ENCODE data around the gene MAPKAP1.

Gene MAPKAP1

GRCh38 chr9:125674981-125675973 lies 31.7 kb downstream of the MAPKAP1 start:
- DNase-seq (ENCODE audit: low read depth in 2 of 2), result no peak

DNA sequence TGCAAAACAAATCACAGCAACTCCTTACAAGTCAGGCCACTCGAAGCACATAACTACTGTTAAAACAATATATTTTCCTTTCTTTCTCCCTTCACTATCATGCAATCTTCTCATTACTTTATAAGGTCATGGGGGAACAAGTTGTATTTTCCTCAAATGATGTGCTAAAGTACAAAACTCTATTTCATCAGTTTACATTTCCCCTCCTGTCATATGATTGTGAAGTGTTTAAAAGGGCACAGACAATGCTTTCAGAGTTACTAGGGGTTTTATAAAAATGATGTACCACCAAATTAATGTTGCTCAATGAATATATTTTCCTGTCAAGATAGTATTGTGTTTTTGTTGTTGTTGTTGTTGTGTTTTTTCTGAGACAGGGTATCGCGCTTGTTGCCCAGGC lies 34.1 kb downstream of the MAPKAP1 start:
- DNase-seq (ENCODE audit: low read depth in 2 of 2), result no peak

DNA sequence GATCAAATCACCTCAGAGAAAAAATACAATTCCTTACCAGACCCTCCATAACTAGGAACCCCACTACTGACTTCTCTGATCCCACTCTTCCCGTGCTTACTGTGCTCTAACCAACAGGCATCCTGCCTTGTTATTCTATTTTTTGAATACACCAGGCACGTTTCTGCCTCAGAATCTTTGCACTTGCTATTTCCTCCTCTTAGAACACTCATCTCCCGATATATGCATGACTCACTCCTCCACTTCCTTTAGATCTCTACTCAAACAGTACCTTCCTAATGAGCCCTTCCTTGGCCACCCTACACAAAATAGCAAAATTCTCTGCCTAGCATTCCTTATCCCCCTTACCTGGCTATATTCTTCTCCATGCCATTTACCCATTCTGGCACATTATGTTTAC lies 43.9 kb downstream of the MAPKAP1 start:
- no peak for DNase-seq (ENCODE audit: low read depth in 2 of 2)

DNA sequence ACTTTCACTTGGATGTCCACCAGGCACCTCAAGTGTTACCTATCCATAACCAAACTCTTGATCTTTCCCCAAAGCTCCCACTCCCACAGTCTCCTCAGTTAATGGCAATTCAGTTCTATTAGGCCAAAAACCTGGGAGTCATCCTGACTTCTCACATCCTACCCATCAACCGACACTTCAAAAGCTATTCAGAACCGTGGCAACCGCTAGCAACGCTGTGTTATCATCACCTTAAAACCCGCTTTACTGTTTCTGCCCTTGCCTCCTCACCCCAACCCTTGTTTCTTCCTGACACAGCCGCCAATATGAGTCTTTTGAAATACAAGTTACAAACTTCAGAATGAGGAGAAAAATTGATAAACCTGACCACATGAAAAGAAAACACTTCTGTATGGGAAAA lies 46.5 kb downstream of the MAPKAP1 start:
- no peak for DNase-seq (ENCODE audit: low read depth in 2 of 2)

GRCh38 chr9:125659954-125660353 lies 47.1 kb downstream of the MAPKAP1 start:
- DNase-seq (ENCODE audit: low read depth in 2 of 2), result no peak

DNA sequence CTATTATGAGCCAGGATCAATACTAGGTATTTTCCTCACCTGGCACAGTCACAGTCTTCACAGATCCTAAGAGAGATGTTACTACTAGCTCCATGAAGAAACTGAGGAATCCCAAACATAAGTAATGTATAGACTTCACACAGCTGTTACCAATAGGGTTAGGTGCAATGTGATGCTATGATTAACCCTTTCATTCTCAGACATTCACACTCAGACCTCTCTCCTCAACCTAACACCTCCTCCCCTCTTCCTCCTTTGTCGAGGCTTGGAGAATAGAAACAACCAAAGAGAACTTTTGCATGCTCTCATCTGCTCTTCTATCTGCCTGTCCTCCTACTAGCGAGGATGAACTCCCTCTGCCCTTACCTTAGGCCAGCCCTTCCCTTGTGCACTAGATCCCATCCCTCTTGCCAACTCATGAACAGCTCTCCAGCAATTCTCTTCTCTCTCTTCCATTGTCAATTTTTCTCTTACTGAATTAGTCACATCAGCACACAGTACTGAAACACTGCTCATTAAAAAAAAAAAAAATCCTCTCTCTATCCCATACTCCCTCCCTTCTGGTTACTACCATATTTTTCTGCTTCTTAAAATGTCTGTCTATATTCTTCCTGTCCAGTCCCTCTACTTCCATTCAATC lies 47.7 kb downstream of the MAPKAP1 start:
- DNase-seq (ENCODE audit: low read depth in 2 of 2), result no peak

DNA sequence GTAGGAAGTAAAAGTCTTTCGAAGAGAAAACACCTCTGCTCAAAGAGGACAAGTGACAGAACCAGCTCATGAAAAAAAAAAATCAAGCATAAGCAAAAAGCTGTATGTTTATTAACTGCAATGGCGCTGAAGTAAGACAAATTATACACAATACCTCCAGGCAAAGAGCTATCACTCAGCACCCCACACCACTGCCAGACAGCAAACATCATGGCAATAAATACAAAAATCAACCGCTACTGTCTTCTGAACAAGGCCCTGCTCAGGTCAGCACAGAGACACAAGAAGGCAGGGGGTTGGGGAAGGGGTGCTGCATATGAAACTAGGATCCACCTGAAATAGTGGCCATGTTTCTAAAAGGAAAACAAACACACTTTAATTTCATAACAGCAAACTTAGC lies 50.4 kb downstream of the MAPKAP1 start:
- DNase-seq (ENCODE audit: low read depth in 2 of 2), result no peak

DNA sequence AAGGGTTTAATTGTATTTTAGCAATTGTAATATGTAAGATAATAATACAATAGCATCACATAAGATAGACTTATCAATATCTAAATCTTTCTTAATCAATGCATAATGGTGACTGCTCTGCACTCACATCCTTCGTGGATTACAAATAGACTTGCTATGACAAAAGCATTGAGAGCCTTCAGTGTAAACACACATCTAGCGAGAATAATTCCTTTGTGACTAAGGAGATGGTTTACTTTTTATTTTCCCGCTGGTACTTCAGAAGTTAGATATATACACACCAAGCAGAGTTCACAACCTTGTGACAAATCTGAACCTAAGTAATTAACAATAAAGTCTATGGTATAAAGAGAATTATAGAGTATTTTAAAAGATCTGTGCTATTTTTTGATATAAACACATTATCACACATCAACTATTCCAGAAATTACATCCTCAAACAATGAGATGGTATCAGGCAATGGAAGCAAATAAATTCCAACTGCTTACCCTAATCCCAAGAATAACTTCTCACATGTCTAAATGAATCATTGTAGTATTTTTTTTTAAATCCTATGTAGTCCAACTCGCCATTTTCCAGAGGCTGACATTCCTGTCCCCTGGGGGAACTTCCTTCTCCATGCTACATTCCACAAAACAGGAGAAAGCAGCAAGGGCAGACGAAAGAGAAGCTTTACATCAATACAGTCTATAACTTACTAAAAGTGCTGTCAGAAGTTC lies 51.2 kb downstream of the MAPKAP1 start:
- no peak for DNase-seq (ENCODE audit: low read depth in 2 of 2)

DNA sequence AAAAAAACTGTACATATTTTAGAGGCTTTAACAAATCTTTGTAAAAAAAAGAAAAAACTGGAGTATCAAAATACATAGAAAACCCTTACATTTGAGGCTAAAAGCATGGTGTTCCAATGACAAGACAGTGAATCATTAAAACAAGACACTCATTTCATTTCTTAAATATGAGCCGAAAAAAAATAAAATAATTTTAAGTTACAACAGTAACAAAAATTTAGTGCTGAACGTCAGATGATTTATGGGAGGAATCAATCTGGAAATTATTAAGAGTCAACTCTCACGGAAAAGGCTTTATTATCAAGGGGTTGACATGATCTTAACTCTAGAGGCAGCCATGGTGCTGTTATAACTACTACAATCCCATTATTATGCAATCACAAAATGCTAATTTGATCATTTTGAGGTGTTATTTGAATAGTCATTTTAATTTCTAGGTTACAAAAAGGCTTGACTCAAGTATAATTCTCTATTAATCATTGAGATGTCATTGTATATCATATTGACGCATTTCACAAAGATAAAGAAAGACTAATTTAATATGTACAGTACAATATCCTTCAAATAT lies 51.9 kb downstream of the MAPKAP1 start:
- DNase-seq (ENCODE audit: low read depth in 2 of 2), result no peak

DNA sequence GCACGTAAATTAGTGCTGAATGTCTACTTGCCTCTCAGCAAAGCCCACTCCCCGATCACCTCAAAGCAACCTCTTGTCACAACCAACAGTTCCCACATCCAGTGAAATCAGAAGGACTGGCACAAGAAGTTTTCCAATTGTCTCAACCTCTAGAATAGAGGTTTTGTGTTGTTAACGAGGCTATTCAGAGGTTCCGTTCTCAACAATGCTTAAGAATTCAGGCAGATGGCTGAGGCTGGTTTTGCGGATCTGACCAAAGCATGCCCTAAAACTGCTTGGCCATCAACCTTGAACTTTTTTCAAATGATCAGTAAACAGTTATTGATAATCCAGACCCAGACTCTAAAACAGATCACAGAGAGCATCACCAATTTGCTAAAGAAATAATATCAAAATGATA lies 52.9 kb downstream of the MAPKAP1 start:
- DNase-seq (ENCODE audit: low read depth in 2 of 2), result no peak

DNA sequence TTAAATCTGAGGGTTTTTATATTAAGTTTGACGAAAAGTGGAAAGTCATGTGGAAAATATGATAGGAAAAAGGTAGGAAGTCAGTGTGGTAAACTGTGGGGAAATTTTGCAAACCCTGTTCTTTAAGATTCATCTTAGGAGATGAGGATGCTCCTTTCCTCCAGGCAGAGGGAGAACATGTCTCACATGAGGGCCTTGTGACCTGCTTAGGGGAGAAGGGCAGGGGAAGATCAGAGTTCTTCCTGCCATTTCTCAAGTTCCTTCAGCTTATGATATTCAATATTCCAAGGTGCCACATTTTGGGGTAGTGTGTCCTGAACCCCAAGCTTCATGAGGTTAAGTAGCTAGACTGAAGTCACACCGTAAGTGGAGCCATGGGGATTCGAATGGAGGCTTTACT lies 53.7 kb downstream of the MAPKAP1 start:
- no peak for DNase-seq (ENCODE audit: low read depth in 2 of 2)

GRCh38 chr9:125652759-125653158 lies 54.2 kb downstream of the MAPKAP1 start:
- no peak for DNase-seq (ENCODE audit: low read depth in 2 of 2)

DNA sequence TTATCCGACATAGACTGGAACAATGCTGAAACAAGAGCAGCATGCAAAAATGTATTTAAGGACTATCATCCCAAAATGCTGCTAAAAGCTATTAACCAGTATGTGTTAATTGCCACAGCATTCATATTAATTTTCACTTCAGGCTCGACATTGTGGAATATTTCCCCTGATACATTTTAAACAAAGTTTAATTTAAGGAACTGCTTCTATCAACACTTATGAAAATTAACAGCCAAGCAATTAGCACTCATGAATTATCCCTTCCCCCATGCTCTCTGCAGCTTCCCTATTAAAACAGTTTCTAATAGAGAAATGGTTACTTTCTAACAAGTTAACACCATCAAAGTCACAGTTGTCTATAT lies 54.8 kb downstream of the MAPKAP1 start:
- DNase-seq (ENCODE audit: low read depth in 2 of 2), result no peak

DNA sequence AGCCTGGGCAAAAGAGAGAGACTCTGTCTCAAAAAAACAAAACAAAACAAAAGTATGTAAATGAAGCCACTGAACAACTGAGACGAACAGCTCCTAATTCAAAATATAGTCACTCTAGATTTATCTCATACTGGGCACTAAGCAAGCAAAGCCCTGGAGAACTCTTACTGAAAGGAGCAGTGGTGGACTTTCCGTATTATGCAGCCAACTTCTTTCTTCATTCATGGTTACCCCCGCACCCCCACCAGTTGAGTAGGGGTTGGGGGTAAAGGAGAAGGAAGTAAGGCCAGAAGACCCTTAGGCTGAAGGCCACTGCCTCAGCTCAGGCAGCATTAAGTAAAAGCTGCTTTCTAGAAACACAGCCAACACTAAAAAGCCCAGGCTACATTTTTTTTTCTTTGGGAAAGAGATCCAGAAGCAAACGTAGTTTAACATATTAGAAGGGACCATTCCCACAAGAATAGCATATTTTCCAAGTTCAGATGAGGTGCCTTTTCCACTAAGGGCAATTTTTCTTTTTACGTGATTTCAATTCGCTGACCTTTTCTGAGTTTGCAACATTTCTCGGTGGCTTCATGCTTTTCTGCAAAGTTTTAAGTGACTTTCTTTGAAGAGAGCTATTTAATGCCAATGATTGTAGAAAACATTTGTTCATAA lies 55.3 kb downstream of the MAPKAP1 start:
- no peak for DNase-seq (ENCODE audit: low read depth in 2 of 2)

DNA sequence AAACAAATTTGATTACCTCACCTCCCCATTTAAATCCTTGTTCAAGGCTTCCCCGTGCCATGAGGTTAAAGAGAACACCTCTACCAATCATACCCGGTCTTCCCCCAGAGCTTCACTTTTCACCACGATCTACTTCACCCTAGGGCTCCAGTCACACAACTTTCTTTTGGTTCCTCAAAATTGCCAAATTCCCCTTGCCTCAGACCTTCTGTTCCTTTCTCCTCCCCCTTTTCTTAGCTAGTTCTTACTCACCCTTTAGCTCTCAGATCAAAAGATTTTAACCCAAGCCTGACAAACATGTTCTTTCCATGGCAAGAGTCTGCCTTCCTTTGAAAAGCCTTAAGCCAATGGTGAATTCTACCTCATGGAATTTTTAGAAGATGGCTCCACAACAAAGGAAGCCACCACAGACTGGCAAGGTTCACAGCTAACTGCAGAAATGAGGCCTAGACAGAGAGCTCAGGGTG lies 56.7 kb downstream of the MAPKAP1 start:
- DNase-seq (ENCODE audit: low read depth in 2 of 2), result no peak

GRCh38 chr9:125649826-125650225 lies 57.2 kb downstream of the MAPKAP1 start:
- DNase-seq (ENCODE audit: low read depth in 2 of 2), result no peak

GRCh38 chr9:125649315-125649714 lies 57.7 kb downstream of the MAPKAP1 start:
- no peak for DNase-seq (ENCODE audit: low read depth in 2 of 2)

- DNase-seq (ENCODE audit: low read depth in 2 of 2), result no peak
These were observed 58.7 kb downstream of the MAPKAP1 start for GRCh38 chr9:125648294-125648693.

DNA sequence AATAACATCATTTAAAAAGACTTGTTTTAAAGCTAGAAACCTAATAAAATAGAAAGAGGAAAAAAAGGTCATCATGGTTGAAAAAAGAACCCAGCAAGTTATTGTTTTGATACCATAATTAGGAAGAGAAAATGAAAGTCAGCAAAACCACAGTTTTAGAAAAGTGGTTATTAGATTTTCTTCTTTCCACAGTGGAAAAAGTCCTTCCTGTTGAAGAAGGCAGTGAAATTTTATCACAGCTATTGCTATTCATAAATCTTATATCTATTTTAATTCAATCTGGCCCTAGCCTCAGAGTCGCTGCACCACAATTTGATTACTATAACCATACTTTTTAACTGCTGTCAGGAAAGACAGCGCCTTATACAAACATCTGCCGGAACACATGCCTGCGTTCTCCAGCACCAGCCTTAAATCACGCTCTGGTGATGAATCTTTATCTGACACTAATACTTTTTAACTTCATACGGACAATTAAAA lies 60.3 kb downstream of the MAPKAP1 start:
- DNase-seq (ENCODE audit: low read depth in 2 of 2), result no peak

GRCh38 chr9:125646217-125646616 lies 60.8 kb downstream of the MAPKAP1 start:
- no peak for DNase-seq (ENCODE audit: low read depth in 2 of 2)

DNA sequence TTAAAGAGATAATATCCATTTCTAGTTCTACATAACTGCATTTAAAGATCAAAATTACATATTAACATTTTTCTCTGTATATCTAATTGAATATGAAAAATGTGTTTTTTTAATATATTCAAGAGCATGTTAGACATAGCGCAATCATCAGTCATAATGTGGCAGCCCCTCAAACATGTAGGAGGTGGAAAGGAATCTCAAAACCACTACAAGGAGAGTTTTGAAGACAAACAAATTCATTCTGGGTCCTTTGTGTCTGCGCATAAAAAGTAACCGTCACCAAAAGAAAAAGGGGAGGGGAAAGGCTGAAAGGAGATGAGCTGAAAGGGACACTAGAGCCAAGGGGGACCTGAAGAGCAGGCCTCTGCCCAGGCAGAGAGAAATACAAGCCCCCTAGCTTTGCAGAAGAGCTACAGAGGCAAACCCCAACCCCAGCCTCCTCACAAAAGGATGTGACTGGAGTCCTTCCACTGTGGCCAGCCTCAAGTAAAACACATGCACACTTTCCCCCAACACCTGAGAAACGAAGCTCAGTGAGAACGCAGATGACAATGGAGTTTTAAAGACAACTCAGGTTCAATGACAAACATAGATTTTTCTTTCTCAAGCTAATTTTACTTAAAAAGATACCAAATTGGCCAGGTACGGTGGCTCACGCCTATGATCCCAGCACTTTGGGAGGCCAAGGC lies 62.0 kb downstream of the MAPKAP1 start:
- DNase-seq (ENCODE audit: low read depth in 2 of 2), result no peak

Data from stimulated activated CD4-positive, alpha-beta T cell treated with anti-CD3 and anti-CD28 coated beads, Interleukin-1b, Interleukin-23, amount 100 ng/mL, for 4 hours (primary cell).